ENCODE measurements around the gene HTR2B. TPM values are rescaled to one million over a fixed set of nuclear protein-coding genes. Genes with fewer than 3 reads are reported as not detected.

Gene HTR2B
- 0.31 TPM for total RNA-seq

GRCh38 chr2:231124838-231125568 lies at the start of gene HTR2B:
Gene HTR2B (minus strand): TSS chr2:231125042. CDS start chr2:231123764, 1,278 bp downstream.

Small RNA genes lying within 50 kb of the gene (small RNA-seq; reads per million reads assigned to genes)
- gene RNU1-93P (ENCODE audit: low replicate concordance) = not detected

Other genes with a start within 250 kb of the HTR2B start
- not detected for gene GPR55, start 199.8 kb downstream of the HTR2B start, total RNA-seq
- not detected for gene SPATA3, start 128.9 kb downstream of the HTR2B start, total RNA-seq
- gene C2orf72, start 87.5 kb downstream of the HTR2B start, total RNA-seq = 33.5 TPM
- gene PSMD1, start 68.2 kb downstream of the HTR2B start, total RNA-seq = 135 TPM
- gene ARMC9, start 73.6 kb upstream of the HTR2B start, total RNA-seq = 34.1 TPM

All from parietal lobe (tissue), 2 donors.